SU-DHL-6 (cell line): ENCODE results near the gene CDK14.

Source experiments
- H2AFZ ChIP-seq: fragments of 200-600 bp; sonication (generic); 2 replicates; pipeline ENCODE4 v1.6.1; 2014; ENCODE audit warnings: low read depth, mild to moderate bottlenecking, moderate library complexity, mixed read lengths, antibody characterized with exemption, low read length; ENCODE audit not compliant: severe bottlenecking
- H3F3A ChIP-seq: fragments of 200-600 bp; shearing (Covaris generic); 2 replicates; pipeline ENCODE4 v1.6.0; 2016; ENCODE audit warnings: antibody characterized with exemption, mild to moderate bottlenecking; ENCODE audit not compliant: insufficient read depth
- H3K27ac ChIP-seq: fragments of 200-600 bp; sonication (generic); 2 replicates; pipeline ENCODE4 v1.5.1; 2016; ENCODE audit warnings: low read depth, mild to moderate bottlenecking, low read length, moderate library complexity, mixed read lengths
- H3K27me3 ChIP-seq: fragments of 200-600 bp; sonication (generic), shearing (Covaris generic); 2 replicates; pipeline ENCODE4 v1.6.0; 2014; ENCODE audit warnings: mild to moderate bottlenecking, low read length
- H3K36me3 ChIP-seq: fragments of 200-600 bp; sonication (generic); 2 replicates; pipeline ENCODE4 v1.6.1; 2014; ENCODE audit warnings: mild to moderate bottlenecking, low read length, mixed read lengths
- H3K4me2 ChIP-seq: fragments of 300-600, 200-600 bp; shearing (Covaris generic), sonication (generic); 2 replicates; pipeline ENCODE4 v1.6.0; 2014; ENCODE audit warnings: low read length, low read depth, mild to moderate bottlenecking; ENCODE audit not compliant: poor library complexity, severe bottlenecking
- H3K4me3 ChIP-seq: fragments of 200-600 bp; sonication (generic); 2 replicates; pipeline ENCODE4 v1.5.1; 2014; ENCODE audit warnings: antibody characterized with exemption, low read length, mild to moderate bottlenecking, mixed read lengths; ENCODE audit not compliant: insufficient read depth, poor library complexity, severe bottlenecking
- H3K79me2 ChIP-seq: fragments of 200-600 bp; sonication (generic); 2 replicates; pipeline ENCODE4 v1.6.1; 2014; ENCODE audit warnings: mild to moderate bottlenecking, low read length, moderate library complexity; ENCODE audit not compliant: insufficient read depth
- H3K9ac ChIP-seq: fragments of 200-600 bp; sonication (generic); 2 replicates; pipeline ENCODE4 v1.7.0; 2014; ENCODE audit warnings: mild to moderate bottlenecking, low read length
- H3K9me2 ChIP-seq: fragments of 200-600 bp; sonication (generic); replicated peaks from 2 replicates; pipeline ENCODE4 v1.6.1; 2014; ENCODE audit warnings: low read length; ENCODE audit not compliant: insufficient read depth
- H3K9me3 ChIP-seq: fragments of 200-600 bp; sonication (generic); 2 replicates; pipeline ENCODE4 v1.6.1; 2014; ENCODE audit warnings: low read length, mixed read lengths; ENCODE audit not compliant: insufficient read depth
- H4K20me1 ChIP-seq: fragments of 200-600 bp; sonication (generic); 2 replicates; pipeline ENCODE4 v1.6.1; 2014; ENCODE audit warnings: low read depth, mild to moderate bottlenecking, antibody characterized with exemption, low read length, moderate library complexity, mixed read lengths
- EZH2phosphoT487 ChIP-seq: fragments of 200-600 bp; sonication (generic), shearing (Covaris generic); conservative IDR thresholded peaks from 2 replicates; pipeline ENCODE4 v1.6.1; 2018; ENCODE audit warnings: mild to moderate bottlenecking, antibody characterized with exemption, low read length, moderate library complexity, mixed read lengths
- TF ChIP-seq, protein P1 (sequence below): fragments of 200-600 bp; sonication (generic); IDR thresholded peaks from one replicate; pipeline ENCODE4 v1.5.1; 2017; ENCODE audit warnings: antibody characterized with exemption, mild to moderate bottlenecking, low read length, moderate library complexity; ENCODE audit not compliant: insufficient read depth, poor library complexity, severe bottlenecking

CDK14 gene

DNA sequence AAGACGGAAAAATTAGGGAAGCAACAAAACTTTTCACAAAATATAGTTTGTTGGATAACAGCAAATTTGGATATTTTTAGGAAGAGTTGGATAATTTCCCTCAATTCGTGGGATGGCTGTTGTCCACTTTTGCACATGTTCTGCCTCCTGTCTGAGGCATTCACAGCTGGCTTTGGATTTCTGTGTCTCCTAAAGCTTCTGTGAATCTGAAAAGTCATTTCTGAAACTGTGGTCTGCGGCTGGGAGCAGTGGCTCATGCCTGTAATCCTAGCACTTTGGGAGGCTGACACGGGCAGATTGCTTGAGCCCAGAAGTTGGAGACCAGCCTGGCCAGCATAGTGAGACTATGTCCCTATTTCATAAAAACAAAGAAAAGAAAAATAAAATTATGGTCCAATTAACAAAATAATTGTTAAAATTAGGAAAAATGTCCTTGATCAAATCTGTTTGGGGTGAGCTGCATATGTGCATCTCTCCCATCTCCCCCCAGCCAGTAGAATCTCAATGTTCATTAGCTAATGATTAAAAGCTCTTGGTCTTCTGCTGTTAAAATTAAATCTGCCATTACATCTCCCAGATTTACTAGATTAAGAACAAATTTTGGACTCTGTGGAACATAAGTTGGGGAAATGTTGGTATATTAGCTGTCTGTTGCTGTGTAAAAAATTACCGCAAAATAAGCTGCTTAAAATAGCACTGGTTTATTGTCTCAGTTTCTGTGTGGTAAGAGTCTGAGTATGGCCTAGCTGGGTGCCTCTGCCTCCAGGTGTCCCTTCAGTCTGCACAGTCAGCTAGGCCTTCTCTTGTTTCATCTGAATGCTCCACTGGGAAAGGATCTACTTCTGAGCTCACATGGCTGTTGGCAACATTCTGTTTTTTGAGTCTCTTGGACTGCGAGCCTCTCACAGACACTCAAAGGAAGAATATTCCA, 336.1 kb downstream of the CDK14 start:
- Histone ChIP-seq H3K9ac (peak overlapping the region; percentile 3; the same call in 1 of the 2 replicates), H3K36me3 (peaks cover 12% of the 10 kb centered on the region; the same call in 1 of the 2 replicates), H3K9me2 (no peaks in the 10 kb centered on the region), H3K4me2 (peak overlapping the region; percentile 49), H3K27ac (peak overlapping the region; percentile 51), H4K20me1 (no peaks in the 10 kb centered on the region), H3F3A (peaks cover 24% of the 10 kb centered on the region; the same call in 1 of the 2 replicates), H3K27me3 (no peaks in the 10 kb centered on the region), H3K4me3 (peak overlapping the region; percentile 5), H2AFZ (no peak overlapping the region), H3K79me2 (peaks cover 45% of the 10 kb centered on the region), H3K9me3 (no peaks in the 10 kb centered on the region)
- TF ChIP-seq EZH2phosphoT487, result no peak
- TF ChIP-seq, protein P1, sequence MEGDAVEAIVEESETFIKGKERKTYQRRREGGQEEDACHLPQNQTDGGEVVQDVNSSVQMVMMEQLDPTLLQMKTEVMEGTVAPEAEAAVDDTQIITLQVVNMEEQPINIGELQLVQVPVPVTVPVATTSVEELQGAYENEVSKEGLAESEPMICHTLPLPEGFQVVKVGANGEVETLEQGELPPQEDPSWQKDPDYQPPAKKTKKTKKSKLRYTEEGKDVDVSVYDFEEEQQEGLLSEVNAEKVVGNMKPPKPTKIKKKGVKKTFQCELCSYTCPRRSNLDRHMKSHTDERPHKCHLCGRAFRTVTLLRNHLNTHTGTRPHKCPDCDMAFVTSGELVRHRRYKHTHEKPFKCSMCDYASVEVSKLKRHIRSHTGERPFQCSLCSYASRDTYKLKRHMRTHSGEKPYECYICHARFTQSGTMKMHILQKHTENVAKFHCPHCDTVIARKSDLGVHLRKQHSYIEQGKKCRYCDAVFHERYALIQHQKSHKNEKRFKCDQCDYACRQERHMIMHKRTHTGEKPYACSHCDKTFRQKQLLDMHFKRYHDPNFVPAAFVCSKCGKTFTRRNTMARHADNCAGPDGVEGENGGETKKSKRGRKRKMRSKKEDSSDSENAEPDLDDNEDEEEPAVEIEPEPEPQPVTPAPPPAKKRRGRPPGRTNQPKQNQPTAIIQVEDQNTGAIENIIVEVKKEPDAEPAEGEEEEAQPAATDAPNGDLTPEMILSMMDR, result no peak

DNA sequence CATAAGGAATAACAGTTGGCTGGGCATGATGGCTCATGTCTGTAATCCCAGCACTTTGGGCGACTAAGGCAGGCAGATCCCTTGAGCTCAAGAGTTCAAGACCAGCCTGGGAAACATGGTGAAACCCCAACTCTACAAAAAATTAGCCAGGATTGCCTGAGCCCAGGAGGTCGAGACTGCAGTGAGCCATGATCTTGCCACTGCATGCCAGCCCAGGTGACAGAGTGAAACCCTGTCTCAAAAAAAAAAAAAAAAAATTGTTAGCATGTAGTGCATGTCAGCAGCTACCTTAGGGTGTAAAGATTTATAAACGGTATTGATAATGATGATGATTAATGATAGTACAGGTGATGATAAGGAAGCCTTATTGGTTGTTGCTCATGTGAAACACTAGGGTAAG, 336.9 kb downstream of the CDK14 start:
- no peak overlapping the region for H3K9ac ChIP-seq
- no peak overlapping the region for H3K4me3 ChIP-seq
- H3K9me2 ChIP-seq, result no peaks in the 10 kb centered on the region
- peaks cover 45% of the 10 kb centered on the region for H3K79me2 ChIP-seq
- no peaks in the 10 kb centered on the region for H3K27me3 ChIP-seq
- H2AFZ ChIP-seq, result no peak overlapping the region
- peak overlapping the region; percentile 51 for H3K27ac ChIP-seq
- TF ChIP-seq EZH2phosphoT487, result no peak
- TF ChIP-seq, protein P1, result no peak
- H3K36me3 ChIP-seq, result peaks cover 15% of the 10 kb centered on the region; the same call in 1 of the 2 replicates
- H3K4me2 ChIP-seq, result peak overlapping the region; percentile 49
- no peaks in the 10 kb centered on the region for H3K9me3 ChIP-seq
- peaks cover 27% of the 10 kb centered on the region; the same call in 1 of the 2 replicates for H3F3A ChIP-seq
- no peaks in the 10 kb centered on the region for H4K20me1 ChIP-seq

DNA sequence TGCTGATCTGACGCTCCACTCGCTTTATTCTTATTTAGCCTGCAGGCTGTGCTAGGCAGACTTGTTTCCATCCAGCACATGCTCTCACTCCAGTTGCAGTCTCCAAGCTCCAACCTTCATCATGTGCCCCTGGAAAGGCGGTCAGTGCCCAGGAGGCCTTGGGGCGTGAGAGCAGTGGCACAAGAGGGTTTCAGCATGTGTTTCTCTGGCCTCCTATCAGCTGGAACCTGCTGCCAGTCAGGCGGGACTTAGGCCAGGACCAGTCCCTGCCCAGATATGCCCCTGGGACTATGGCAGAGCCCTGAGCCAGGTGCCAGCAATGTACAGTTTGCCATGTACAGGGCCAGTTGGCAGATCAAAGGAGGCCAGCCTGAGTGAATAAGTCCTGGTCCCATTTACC, 337.9 kb downstream of the CDK14 start:
- H3K4me2 ChIP-seq, result no peak overlapping the region

More for the DNA sequence above, 337.9 kb downstream of the CDK14 start:
- no peaks in the 10 kb centered on the region for H3K9me3 ChIP-seq
- H3K27me3 ChIP-seq, result no peaks in the 10 kb centered on the region
- no peak overlapping the region for H2AFZ ChIP-seq
- peaks cover 45% of the 10 kb centered on the region for H3K79me2 ChIP-seq
- peaks cover 19% of the 10 kb centered on the region; the same call in 1 of the 2 replicates for H3K36me3 ChIP-seq
- H3K9me2 ChIP-seq, result no peaks in the 10 kb centered on the region
- no peaks in the 10 kb centered on the region for H4K20me1 ChIP-seq
- no peak for TF ChIP-seq EZH2phosphoT487
- TF ChIP-seq, protein P1, result no peak
- no peak overlapping the region for H3K27ac ChIP-seq
- H3K4me3 ChIP-seq, result no peak overlapping the region
- H3F3A ChIP-seq, result peaks cover 29% of the 10 kb centered on the region; the same call in 1 of the 2 replicates
- no peak overlapping the region for H3K9ac ChIP-seq
